ENCODE measurements around the gene NAT8L. TPM values are rescaled to one million over a fixed set of nuclear protein-coding genes. Genes with fewer than 3 reads are reported as not detected.

NAT8L gene
- total and polyA plus RNA-seq, 2 donors (not counting 1 experiment from before 2014, with no cell fraction given), result 0.03 to 0.25 TPM

DNA sequence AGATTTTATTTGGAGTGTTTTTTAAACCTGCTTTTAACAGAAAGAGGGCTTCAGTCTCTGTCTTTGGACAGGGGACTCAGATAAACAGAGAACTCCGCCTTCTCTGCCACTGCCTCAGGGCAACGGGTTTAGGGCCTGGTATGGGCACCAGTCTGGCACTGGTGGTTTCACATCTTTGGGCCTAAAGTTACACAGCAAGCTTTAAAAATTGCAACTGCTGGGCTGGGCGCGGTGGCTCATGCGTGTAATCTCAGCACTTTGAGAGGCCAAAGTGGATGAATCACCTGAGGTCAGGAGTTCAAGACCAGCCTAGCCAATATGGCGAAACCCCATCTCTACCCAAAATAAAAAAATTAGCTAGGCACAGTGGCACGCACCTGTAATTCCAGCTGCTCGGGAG is 10.3 kb upstream of the NAT8L start:
- H3K27me3 Mint-ChIP-seq, result peaks cover 32% of the 10 kb centered on the region
- no peaks in the 10 kb centered on the region for H3K4me1 Mint-ChIP-seq
- Histone ChIP-seq H3K27ac (ENCODE audit: low read length in 2 of 2) (no peak overlapping the region), H4K20me1 (ENCODE audit: control insufficient read depth, insufficient read depth, low read length, poor library complexity, severe bottlenecking) (no peaks in the 10 kb centered on the region), H3K9ac (ENCODE audit: low read length) (no peak overlapping the region), H3K4me1 (ENCODE audit: control insufficient read depth in 2 of 2, insufficient read depth in 2 of 2, low read length in 2 of 2) (no peaks in the 10 kb centered on the region), H3K79me2 (ENCODE audit: control insufficient read depth, insufficient read depth, low read length) (no peaks in the 10 kb centered on the region), H3K9me3 (ENCODE audit: control extremely low read depth in 1 of 3, control insufficient read depth in 2 of 3, insufficient read depth in 1 of 3, low read length in 2 of 3) (peaks cover 0 to 8% (median 0%) of the 10 kb centered on the region in 3 donors), H3K4me2 (replicated peaks; ENCODE audit: low read depth, low read length, poor library complexity, severe bottlenecking) (no peak overlapping the region), H2AFZ (ENCODE audit: insufficient read depth, low read depth, low read length, poor library complexity, severe bottlenecking) (no peak overlapping the region), H3K36me3 (replicated peaks in 1 of 2; ENCODE audit: control extremely low read depth in 1 of 2, control insufficient read depth in 1 of 2, extremely low read depth in 1 of 2, insufficient read depth in 2 of 2, low read length in 1 of 2) (no peaks in the 10 kb centered on the region), H3K4me3 (ENCODE audit: control extremely low read depth in 1 of 5, extremely low read depth in 1 of 5, insufficient read depth in 1 of 5, low read depth in 2 of 5, low read length in 4 of 5) (no peak overlapping the region), H3K27me3 (replicated peaks in 1 of 4; ENCODE audit: control extremely low read depth in 1 of 4, control insufficient read depth in 3 of 4, insufficient read depth in 4 of 4, low read length in 3 of 4) (peaks cover 0 to 26% (median 0%) of the 10 kb centered on the region in 4 experiments)
- 91% methylated on average over 8 of the region's 8 CpGs for WGBS (ENCODE audit: insufficient coverage)
- no peak overlapping the region for H3K27ac Mint-ChIP-seq
- ATAC-seq (ENCODE audit: low read depth) (no peak), DNase-seq (no peak)
- ChIA-PET CTCF (no interaction called here), POLR2A (no interaction called here)
- intact Hi-C loops (cut with micrococcal nuclease), result no loop called here
- no peak overlapping the region for H3K4me3 Mint-ChIP-seq
- H3K9me3 Mint-ChIP-seq (ENCODE audit: insufficient read depth), result no peaks in the 10 kb centered on the region
- TF ChIP-seq EZH2 (IDR thresholded peaks at IDR 0.05; ENCODE audit: borderline replicate concordance, insufficient read depth, low read depth, low read length, poor library complexity, severe bottlenecking) (no peak), CTCF (IDR thresholded peaks at IDR 0.05) (no peak)

DNA sequence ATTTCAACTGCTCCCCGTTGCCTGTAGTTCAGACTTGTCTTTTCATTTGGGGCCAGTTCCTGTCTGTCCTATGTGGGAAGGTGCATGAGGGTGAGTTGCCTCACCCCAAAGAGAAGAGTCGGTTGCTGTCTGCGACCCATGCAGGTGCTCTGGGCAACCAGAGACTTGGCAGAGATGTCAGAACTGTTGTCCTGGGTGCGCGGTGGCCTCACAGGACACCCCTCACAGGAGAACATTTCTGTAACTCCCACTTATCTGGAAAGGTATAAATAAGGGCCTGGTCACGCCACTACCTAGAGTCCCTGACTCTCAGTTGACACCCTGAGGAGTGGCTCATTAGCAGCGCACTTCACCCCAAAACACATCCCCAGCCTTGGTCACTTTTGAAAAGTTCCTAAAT is 9.7 kb upstream of the NAT8L start:
- WGBS (ENCODE audit: insufficient coverage), result 98% methylated on average over 4 of the region's 7 CpGs
- TF ChIP-seq EZH2 (IDR thresholded peaks at IDR 0.05; ENCODE audit: borderline replicate concordance, insufficient read depth, low read depth, low read length, poor library complexity, severe bottlenecking), result no peak
- no peak for TF ChIP-seq CTCF (IDR thresholded peaks at IDR 0.05)
- Histone ChIP-seq H3K9ac (ENCODE audit: low read length) (no peak overlapping the region), H2AFZ (ENCODE audit: insufficient read depth, low read depth, low read length, poor library complexity, severe bottlenecking) (no peak overlapping the region), H3K27me3 (replicated peaks in 1 of 4; ENCODE audit: control extremely low read depth in 1 of 4, control insufficient read depth in 3 of 4, insufficient read depth in 4 of 4, low read length in 3 of 4) (peaks cover 0 to 31% (median 0%) of the 10 kb centered on the region in 4 experiments), H3K79me2 (ENCODE audit: control insufficient read depth, insufficient read depth, low read length) (no peaks in the 10 kb centered on the region), H4K20me1 (ENCODE audit: control insufficient read depth, insufficient read depth, low read length, poor library complexity, severe bottlenecking) (no peaks in the 10 kb centered on the region), H3K27ac (ENCODE audit: low read length in 2 of 2) (no peak overlapping the region), H3K36me3 (replicated peaks in 1 of 2; ENCODE audit: control extremely low read depth in 1 of 2, control insufficient read depth in 1 of 2, extremely low read depth in 1 of 2, insufficient read depth in 2 of 2, low read length in 1 of 2) (no peaks in the 10 kb centered on the region), H3K4me2 (replicated peaks; ENCODE audit: low read depth, low read length, poor library complexity, severe bottlenecking) (no peak overlapping the region), H3K4me1 (ENCODE audit: control insufficient read depth in 2 of 2, insufficient read depth in 2 of 2, low read length in 2 of 2) (no peaks in the 10 kb centered on the region), H3K4me3 (ENCODE audit: control extremely low read depth in 1 of 5, extremely low read depth in 1 of 5, insufficient read depth in 1 of 5, low read depth in 2 of 5, low read length in 4 of 5) (no peak overlapping the region), H3K9me3 (ENCODE audit: control extremely low read depth in 1 of 3, control insufficient read depth in 2 of 3, insufficient read depth in 1 of 3, low read length in 2 of 3) (peaks cover 0 to 8% (median 0%) of the 10 kb centered on the region in 3 donors)
- ChIA-PET POLR2A (no interaction called here), CTCF (no interaction called here)
- H3K27ac Mint-ChIP-seq, result no peak overlapping the region
- H3K9me3 Mint-ChIP-seq (ENCODE audit: insufficient read depth), result no peaks in the 10 kb centered on the region
- ATAC-seq (ENCODE audit: low read depth), result no peak
- H3K27me3 Mint-ChIP-seq, result peaks cover 36% of the 10 kb centered on the region
- DNase-seq, result no peak
- H3K4me1 Mint-ChIP-seq, result no peaks in the 10 kb centered on the region
- intact Hi-C loops (cut with micrococcal nuclease), result no loop called here
- H3K4me3 Mint-ChIP-seq, result no peak overlapping the region
